Measurements from ENCODE around the gene SLC25A5. TPM values are rescaled to one million over a fixed set of nuclear protein-coding genes. Genes with fewer than 3 reads are reported as not detected.

The SLC25A5 gene
- total and polyA plus RNA-seq, 10 of the 15 experiments (the other 5 are each of a cell fraction or from before 2014, with no cell fraction given): 361 to 3,863 (median 618) TPM

- TSS peak; percentile 52 for BruUV-seq (replicated peaks)
- no peaks in the 10 kb centered on the region for H3K79me2 ChIP-seq (ENCODE audit: control insufficient read depth, insufficient read depth, low read length)
- FAIRE-seq: no peak
- no peak overlapping the region for H3K27ac ChIP-seq (ENCODE audit: control insufficient read depth, insufficient read depth)
- no peak for ATAC-seq
- ChIA-PET CTCF (no interaction called here), RAD21 (ENCODE audit: unreplicated experiment) (no interaction called here), SMC1A (ENCODE audit: uncharacterized antibody, unreplicated experiment) (no interaction called here), POLR2A (no interaction called here)
- H3K4me3 ChIP-seq: no peak overlapping the region
- no peak overlapping the region for H3K9ac ChIP-seq (ENCODE audit: control insufficient read depth, insufficient read depth, low read length)
- TF ChIP-seq ATF2 (IDR thresholded peaks at IDR 0.05; ENCODE audit: low read length) (no peak), NRF1 (conservative IDR thresholded peaks at IDR 0.05; ENCODE audit: low read depth, low read length) (no peak), CREB1 (IDR thresholded peaks at IDR 0.05; ENCODE audit: low read depth) (no peak), E2F4 (IDR thresholded peaks at IDR 0.05; ENCODE audit: low read depth, low read length) (no peak), MYC (IDR thresholded peaks at IDR 0.05; ENCODE audit: insufficient read depth, insufficient read length, insufficient replicate concordance, low read length, severe bottlenecking) (no peak), E4F1 (IDR thresholded peaks at IDR 0.05; ENCODE audit: borderline replicate concordance, partially characterized antibody) (no peak), BMI1 (IDR thresholded peaks at IDR 0.05; ENCODE audit: borderline replicate concordance) (no peak), ATF3 (IDR thresholded peaks at IDR 0.05; ENCODE audit: borderline replicate concordance, extremely low read depth, low read depth, low read length) (no peak)
- TF ChIP-seq, protein P1, sequence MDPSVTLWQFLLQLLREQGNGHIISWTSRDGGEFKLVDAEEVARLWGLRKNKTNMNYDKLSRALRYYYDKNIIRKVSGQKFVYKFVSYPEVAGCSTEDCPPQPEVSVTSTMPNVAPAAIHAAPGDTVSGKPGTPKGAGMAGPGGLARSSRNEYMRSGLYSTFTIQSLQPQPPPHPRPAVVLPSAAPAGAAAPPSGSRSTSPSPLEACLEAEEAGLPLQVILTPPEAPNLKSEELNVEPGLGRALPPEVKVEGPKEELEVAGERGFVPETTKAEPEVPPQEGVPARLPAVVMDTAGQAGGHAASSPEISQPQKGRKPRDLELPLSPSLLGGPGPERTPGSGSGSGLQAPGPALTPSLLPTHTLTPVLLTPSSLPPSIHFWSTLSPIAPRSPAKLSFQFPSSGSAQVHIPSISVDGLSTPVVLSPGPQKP (IDR thresholded peaks at IDR 0.05; ENCODE audit: low read depth, low read length): no peak
- no peaks in the 10 kb centered on the region for H3K4me1 ChIP-seq (ENCODE audit: control insufficient read depth, insufficient read depth, low read length)
- H2AFZ ChIP-seq (ENCODE audit: control insufficient read depth, low read depth, low read length): no peak overlapping the region
- 36% methylated on average over 4 of the region's 4 CpGs for WGBS (ENCODE audit: insufficient coverage, insufficient replicate concordance, low lambda C conversion rate, missing lambda C conversion rate)
- H3K9me3 ChIP-seq (replicated peaks; ENCODE audit: control insufficient read depth, insufficient read depth, low read length): no peaks in the 10 kb centered on the region
- no peaks in the 10 kb centered on the region for H4K20me1 ChIP-seq (ENCODE audit: control insufficient read depth, insufficient read depth)
- no peak for DNase-seq (ENCODE audit: low read depth, low spot score)
- intact Hi-C loops (cut with micrococcal nuclease; ENCODE audit: unreplicated experiment): no loop called here
- no peaks in the 10 kb centered on the region; a peak in 1 of 4 replicates for H3K36me3 ChIP-seq (ENCODE audit: control insufficient read depth in 2 of 2, insufficient read depth in 2 of 2, low read length in 1 of 2)
- no peaks in the 10 kb centered on the region for H3K27me3 ChIP-seq (replicated peaks in 1 of 2; ENCODE audit: control insufficient read depth in 2 of 2, insufficient read depth in 2 of 2, low read length in 1 of 2)
- H3K4me2 ChIP-seq (ENCODE audit: control insufficient read depth, insufficient read depth): no peak overlapping the region
- in situ Hi-C loops (cut with MboI): no loop called here
Observed at GRCh38 chrX:119453202-119453601, 15.0 kb upstream of the SLC25A5 start.
